ENCODE measurements around the gene SLX4.

The SLX4 gene

GRCh38 chr16:3580251-3580651, 31.2 kb downstream of the SLX4 start:
- no peak for DNase-seq (ENCODE audit: low read depth)

- DNase-seq (ENCODE audit: low read depth): no peak
These were observed 31.6 kb downstream of the SLX4 start for GRCh38 chr16:3579776-3580175.

GRCh38 chr16:3578610-3579551, 32.5 kb downstream of the SLX4 start:
- DNase-seq (ENCODE audit: low read depth): no peak

GRCh38 chr16:3578121-3578520, 33.3 kb downstream of the SLX4 start:
- DNase-seq (ENCODE audit: low read depth): no peak

- DNase-seq (ENCODE audit: low read depth): peak; percentile 26
These were observed 34.1 kb downstream of the SLX4 start, which contains the start of gene NLRC3 for GRCh38 chr16:3577302-3577752. TSS of gene NLRC3 (minus strand) at chr16:3577403. CDS start at chr16:3565036, 12,367 bp downstream.

- no peak for DNase-seq (ENCODE audit: low read depth)
These were observed 35.2 kb downstream of the SLX4 start for GRCh38 chr16:3576211-3576610.

- DNase-seq (ENCODE audit: low read depth): no peak
These were observed 35.9 kb downstream of the SLX4 start for GRCh38 chr16:3575491-3575890.

- DNase-seq (ENCODE audit: low read depth): no peak
These were observed 37.2 kb downstream of the SLX4 start for GRCh38 chr16:3574195-3574594.

- no peak for DNase-seq (ENCODE audit: low read depth)
These were observed 38.1 kb downstream of the SLX4 start for GRCh38 chr16:3573146-3573815.

- no peak for DNase-seq (ENCODE audit: low read depth)
These were observed 40.9 kb downstream of the SLX4 start for GRCh38 chr16:3570420-3571062.

GRCh38 chr16:3569851-3570250, 41.6 kb downstream of the SLX4 start:
- no peak for DNase-seq (ENCODE audit: low read depth)

- DNase-seq (ENCODE audit: low read depth): no peak
These were observed 44.4 kb downstream of the SLX4 start for GRCh38 chr16:3566990-3567389.

GRCh38 chr16:3564889-3565141, 46.6 kb downstream of the SLX4 start:
- DNase-seq (ENCODE audit: low read depth): no peak

GRCh38 chr16:3564130-3564888, 47.1 kb downstream of the SLX4 start:
- no peak for DNase-seq (ENCODE audit: low read depth)

GRCh38 chr16:3562914-3563480, 48.4 kb downstream of the SLX4 start:
- no peak for DNase-seq (ENCODE audit: low read depth)

- no peak for DNase-seq (ENCODE audit: low read depth)
These were observed 49.8 kb downstream of the SLX4 start for GRCh38 chr16:3561626-3562025.

GRCh38 chr16:3554351-3554928, 57.0 kb downstream of the SLX4 start:
- DNase-seq (ENCODE audit: low read depth): no peak

- no peak for DNase-seq (ENCODE audit: low read depth)
These were observed 58.1 kb downstream of the SLX4 start for GRCh38 chr16:3553138-3553923.

- no peak for DNase-seq (ENCODE audit: low read depth)
These were observed 60.3 kb downstream of the SLX4 start for GRCh38 chr16:3550851-3551847.

All from T follicular helper cell (primary cell).